ENCODE results near the gene LHX4.

DNA sequence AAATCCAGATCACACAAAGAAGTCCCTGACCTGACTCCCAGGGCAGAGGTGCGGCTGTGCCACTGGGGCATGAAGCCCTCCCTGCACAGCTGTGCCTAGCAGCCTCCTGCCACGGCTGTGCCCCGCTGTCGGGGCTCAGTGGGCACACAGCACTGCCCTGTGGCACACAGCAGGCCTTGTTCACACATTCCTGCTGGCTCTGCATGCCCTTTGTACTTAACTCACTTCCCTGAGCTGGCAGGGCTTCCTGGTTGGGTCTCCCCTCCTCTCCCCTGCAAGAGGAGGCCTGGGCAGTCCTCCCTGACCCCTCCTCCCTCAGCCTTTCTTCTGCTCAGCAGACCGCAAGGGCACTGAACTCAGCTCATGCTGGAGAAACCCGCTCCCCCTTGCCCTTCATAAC lies 14.8 kb downstream of the LHX4 start:
- TF ChIP-seq CTCF (IDR thresholded peaks at IDR 0.05) = no peak
- no peak for TF ChIP-seq POLR2A (IDR thresholded peaks at IDR 0.05)
- no peak for TF ChIP-seq POLR2AphosphoS5 (IDR thresholded peaks at IDR 0.05)
- no peak for TF ChIP-seq EP300 (IDR thresholded peaks at IDR 0.05)
